AG04450 (cell line): ENCODE data around the gene NDUFS4. TPM values are rescaled to one million over a fixed set of nuclear protein-coding genes. Genes with fewer than 3 reads are reported as not detected.
"Not testable (repeated sequence)": the region's sequence is repeated elsewhere in the genome, so short reads cannot be mapped to it uniquely, and the experiment has no call there.

Source experiments
- CTCF ChIA-PET: fragments of 300-600, 350-600 bp; formaldehyde crosslinking; extraction: SDS; loops from one replicate; lab custom pipeline; 2022; ENCODE audit warnings: antibody characterized with exemption, inconsistent platforms; lab: Charles Lee
- POLR2A ChIA-PET: fragments of 350-600 bp; formaldehyde crosslinking; extraction: SDS; loops from one replicate; lab custom pipeline; 2021; ENCODE audit warnings: antibody characterized with exemption, inconsistent platforms; lab: Yijun Ruan, JAX
- DNase-seq: peaks from one replicate; pipeline ENCODE4 v3.0.0-alpha.2; 2011; ENCODE audit warnings: low read depth, low spot score
- H3K27ac ChIP-seq: one replicate; pipeline ENCODE4 v1.5.1; 2012; ENCODE audit warnings: low read depth, low read length, control low read depth
- H3K27me3 ChIP-seq: one replicate; pipeline ENCODE4 v1.6.0; 2012; ENCODE audit warnings: low read length; ENCODE audit not compliant: control insufficient read depth, insufficient read depth
- H3K4me3 ChIP-seq: 2 replicates; pipeline ENCODE4 v1.5.1; 2011; ENCODE audit warnings: mild to moderate bottlenecking, low read depth, low read length, control low read depth
- H3K9me3 ChIP-seq: 2 replicates; pipeline ENCODE4 v1.5.1; 2012; ENCODE audit warnings: low read length; ENCODE audit not compliant: control insufficient read depth, insufficient read depth
- CTCF ChIP-seq: IDR thresholded peaks from 2 replicates; pipeline ENCODE4 v1.5.1; 2011; ENCODE audit warnings: low read depth, low read length, control low read depth, inconsistent platforms
- polyA minus RNA-seq: library from RNA; depleted of rRNA, polyadenylated mRNA; stranded (reverse); fragments of >200 nt; gene quantifications from 2 replicates; pipeline ENCODE4 v1.2.3, GENCODE V29; 2011; rRNA and poly(A)+ RNA removed
- polyA plus RNA-seq: library from polyadenylated mRNA; depleted of rRNA; stranded (reverse); fragments of >200 nt; gene quantifications from 2 replicates; pipeline ENCODE4 v1.2.3, GENCODE V29; 2011; rRNA removed

Gene NDUFS4
- polyA plus RNA-seq = 110 and 201 TPM in 2 replicates
- polyA minus RNA-seq = 25.5 and 44.5 TPM in 2 replicates

- CTCF ChIA-PET = interaction anchor here (0.9 kb wide), 1 partner anchor 298 kb away, joined by 3 read pairs; no protein-coding TSS in a partner anchor
These were observed at the start of gene NDUFS4 for GRCh38 chr5:53560506-53561191. TSS of gene NDUFS4 (plus strand) at chr5:53560639. CDS start at chr5:53560663, 24 bp downstream.

GRCh38 chr5:53512539-53512938 is 47.9 kb upstream of the NDUFS4 start:
- ChIA-PET CTCF (no interaction called here), POLR2A (no interaction called here)
- H3K27ac ChIP-seq = no peak overlapping the region
- peaks cover 11% of the 10 kb centered on the region for H3K9me3 ChIP-seq
- TF ChIP-seq CTCF = no peak
- DNase-seq = no peak
- H3K4me3 ChIP-seq = no peak overlapping the region
- no peaks in the 10 kb centered on the region for H3K27me3 ChIP-seq

More at GRCh38 chr5:53560506-53561191, at the start of gene NDUFS4:
- no peak for TF ChIP-seq CTCF
- Histone ChIP-seq H3K4me3 (peak within 1 kb of the TSS; percentile 94), H3K9me3 (no peaks in the 10 kb centered on the region), H3K27me3 (no peaks in the 10 kb centered on the region), H3K27ac (peak within 1 kb of the TSS; percentile 49)
- DNase-seq = peak; percentile 89
- POLR2A ChIA-PET = interaction anchor here (0.7 kb wide), 1 partner anchor 344 kb away, joined by 3 read pairs; no protein-coding TSS in a partner anchor

- H3K27ac ChIP-seq = no peak overlapping the region
- no peaks in the 10 kb centered on the region for H3K9me3 ChIP-seq
- no peak for DNase-seq
- ChIA-PET POLR2A (no interaction called here), CTCF (interaction anchor here (0.6 kb wide), 1 partner anchor 320 kb away, joined by 3 read pairs; no protein-coding TSS in a partner anchor)
- H3K4me3 ChIP-seq = no peak overlapping the region
- no peaks in the 10 kb centered on the region for H3K27me3 ChIP-seq
- TF ChIP-seq CTCF = no peak
These were observed 44.5 kb upstream of the NDUFS4 start for GRCh38 chr5:53515988-53516387.

- POLR2A ChIA-PET = no interaction called here
- DNase-seq = no peak
- Histone ChIP-seq H3K4me3 (no peak overlapping the region), H3K9me3 (no peaks in the 10 kb centered on the region), H3K27me3 (no peaks in the 10 kb centered on the region), H3K27ac (no peak overlapping the region)
- TF ChIP-seq CTCF = no peak
- CTCF ChIA-PET = no interaction called here
These were observed 39.6 kb upstream of the NDUFS4 start for GRCh38 chr5:53520813-53521212.

GRCh38 chr5:53537711-53538110 is 22.7 kb upstream of the NDUFS4 start:
- ChIA-PET POLR2A (no interaction called here), CTCF (no interaction called here)
- TF ChIP-seq CTCF = no peak

GRCh38 chr5:53540739-53541138 is 19.7 kb upstream of the NDUFS4 start:
- CTCF ChIA-PET, H3K9me3 ChIP-seq: not testable (repeated sequence)

More at GRCh38 chr5:53537711-53538110, 22.7 kb upstream of the NDUFS4 start:
- DNase-seq = no peak
- Histone ChIP-seq H3K4me3 (no peak overlapping the region), H3K9me3 (no peaks in the 10 kb centered on the region), H3K27ac (no peak overlapping the region), H3K27me3 (no peaks in the 10 kb centered on the region)

More at GRCh38 chr5:53540739-53541138, 19.7 kb upstream of the NDUFS4 start:
- POLR2A ChIA-PET, H3K27ac ChIP-seq, DNase-seq, H3K27me3 ChIP-seq, H3K4me3 ChIP-seq: not testable (repeated sequence)
